Neural progenitor cell (in vitro differentiated cells): Measurements from ENCODE around the gene CLNK. TPM values are rescaled to one million over a fixed set of nuclear protein-coding genes. Genes with fewer than 3 reads are reported as not detected.
A peak's percentile ranks its signal among the peaks of the same experiment; 100 is the strongest.

Source experiments
- DNase-seq: peaks from one replicate; pipeline ENCODE4 v3.0.0-alpha.2; 2016; ENCODE audit warnings: low spot score
- H2AFZ ChIP-seq: fragments of 200-600 bp; sonication (generic); replicated peaks from 2 replicates; pipeline ENCODE4 v1.6.1; 2016; ENCODE audit warnings: antibody characterized with exemption
- H3F3A ChIP-seq: fragments of 200-600 bp; sonication (generic); 2 replicates; pipeline ENCODE4 v1.6.1; 2016; ENCODE audit warnings: antibody characterized with exemption, low read depth
- H3K27ac ChIP-seq: fragments of 200-600 bp; sonication (generic); 2 replicates; pipeline ENCODE4 v1.5.1; 2016; ENCODE audit warnings: mild to moderate bottlenecking
- H3K27me3 ChIP-seq: fragments of 200-600 bp; sonication (generic); 2 replicates; pipeline ENCODE4 v1.6.1; 2016; ENCODE audit warnings: mild to moderate bottlenecking, moderate library complexity
- H3K36me3 ChIP-seq: fragments of 200-600 bp; sonication (generic); 2 replicates; pipeline ENCODE4 v1.5.1; 2016
- H3K4me1 ChIP-seq: fragments of 200-600 bp; sonication (generic); 2 replicates; pipeline ENCODE4 v1.6.1; 2016; ENCODE audit warnings: mixed run types
- H3K4me2 ChIP-seq: fragments of 200-600 bp; sonication (generic); 2 replicates; pipeline ENCODE4 v1.6.1; 2016
- H3K4me3 ChIP-seq: fragments of 200-600 bp; sonication (generic); 2 replicates; pipeline ENCODE4 v1.5.1; 2016
- H3K79me2 ChIP-seq: fragments of 200-600 bp; sonication (generic); 2 replicates; pipeline ENCODE4 v1.6.1; 2016; ENCODE audit warnings: low read depth
- H3K9ac ChIP-seq: fragments of 200-600 bp; sonication (generic); 2 replicates; pipeline ENCODE4 v1.6.1; 2016
- H3K9me3 ChIP-seq: fragments of 200-600 bp; sonication (generic); 2 replicates; pipeline ENCODE4 v1.5.1; 2016; ENCODE audit warnings: low read depth
- H4K20me1 ChIP-seq: fragments of 200-600 bp; sonication (generic); 2 replicates; pipeline ENCODE4 v1.6.1; 2016; ENCODE audit warnings: low read depth
- H3K27ac Mint-ChIP-seq: 3 replicates; pipeline ENCODE4 v1.8.0; 2021; ENCODE audit warnings: mixed read lengths
- H3K27me3 Mint-ChIP-seq: 2 replicates; pipeline ENCODE4 v1.8.0; 2022; ENCODE audit warnings: low read depth, mild to moderate bottlenecking, inconsistent platforms, moderate library complexity, mixed read lengths; ENCODE audit not compliant: insufficient read depth
- H3K36me3 Mint-ChIP-seq: 3 replicates; pipeline ENCODE4 v1.8.0; 2021; ENCODE audit warnings: mixed read lengths
- H3K4me1 Mint-ChIP-seq: 3 replicates; pipeline ENCODE4 v1.8.0; 2021; ENCODE audit warnings: mixed read lengths
- H3K4me3 Mint-ChIP-seq: 3 replicates; pipeline ENCODE4 v1.8.0; 2021; ENCODE audit warnings: mild to moderate bottlenecking, moderate library complexity, mixed read lengths
- H3K9me3 Mint-ChIP-seq: 3 replicates; pipeline ENCODE4 v1.8.0; 2020; ENCODE audit warnings: mixed read lengths
- EZH2 ChIP-seq: fragments of 200-600 bp; sonication (generic); IDR thresholded peaks from 2 replicates; pipeline ENCODE4 v1.6.1; 2017; ENCODE audit warnings: antibody characterized with exemption, mild to moderate bottlenecking, moderate library complexity
- EZH2phosphoT487 ChIP-seq: fragments of 200-600 bp; sonication (generic); IDR thresholded peaks from 2 replicates; pipeline ENCODE4 v1.6.1; 2017; ENCODE audit warnings: antibody characterized with exemption
- total RNA-seq: library from RNA; depleted of rRNA; stranded (reverse); fragments of >200 nt; gene quantifications from 2 replicates; pipeline ENCODE4 v1.2.3, GENCODE V29; 2015; ENCODE audit warnings: low replicate concordance
- TF ChIP-seq, protein P1 (sequence below): fragments of 200-600 bp; sonication (generic); IDR thresholded peaks from 2 replicates; pipeline ENCODE4 v1.5.1; 2017; ENCODE audit warnings: antibody characterized with exemption, mild to moderate bottlenecking

The CLNK gene
- total RNA-seq, 1 donor from 2014 or later: not detected

GRCh38 chr4:10461850-10462400, 222.6 kb downstream of the CLNK start:
- Mint-ChIP-seq H3K9me3 (peaks cover 31% of the 10 kb centered on the region), H3K36me3 (no peaks in the 10 kb centered on the region), H3K4me1 (peaks cover 2% of the 10 kb centered on the region), H3K4me3 (peak overlapping the region; percentile 85), H3K27me3 (peaks cover 12% of the 10 kb centered on the region), H3K27ac (no peak overlapping the region)
- TF ChIP-seq, protein P1, sequence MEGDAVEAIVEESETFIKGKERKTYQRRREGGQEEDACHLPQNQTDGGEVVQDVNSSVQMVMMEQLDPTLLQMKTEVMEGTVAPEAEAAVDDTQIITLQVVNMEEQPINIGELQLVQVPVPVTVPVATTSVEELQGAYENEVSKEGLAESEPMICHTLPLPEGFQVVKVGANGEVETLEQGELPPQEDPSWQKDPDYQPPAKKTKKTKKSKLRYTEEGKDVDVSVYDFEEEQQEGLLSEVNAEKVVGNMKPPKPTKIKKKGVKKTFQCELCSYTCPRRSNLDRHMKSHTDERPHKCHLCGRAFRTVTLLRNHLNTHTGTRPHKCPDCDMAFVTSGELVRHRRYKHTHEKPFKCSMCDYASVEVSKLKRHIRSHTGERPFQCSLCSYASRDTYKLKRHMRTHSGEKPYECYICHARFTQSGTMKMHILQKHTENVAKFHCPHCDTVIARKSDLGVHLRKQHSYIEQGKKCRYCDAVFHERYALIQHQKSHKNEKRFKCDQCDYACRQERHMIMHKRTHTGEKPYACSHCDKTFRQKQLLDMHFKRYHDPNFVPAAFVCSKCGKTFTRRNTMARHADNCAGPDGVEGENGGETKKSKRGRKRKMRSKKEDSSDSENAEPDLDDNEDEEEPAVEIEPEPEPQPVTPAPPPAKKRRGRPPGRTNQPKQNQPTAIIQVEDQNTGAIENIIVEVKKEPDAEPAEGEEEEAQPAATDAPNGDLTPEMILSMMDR: no peak
- no peak for TF ChIP-seq EZH2
- no peak for DNase-seq
- Histone ChIP-seq H3F3A (peaks cover 16% of the 10 kb centered on the region), H3K4me3 (peak overlapping the region; percentile 55), H3K79me2 (no peaks in the 10 kb centered on the region), H3K27me3 (peaks cover 77% of the 10 kb centered on the region), H3K4me1 (no peaks in the 10 kb centered on the region), H3K4me2 (peak overlapping the region; percentile 80), H4K20me1 (no peaks in the 10 kb centered on the region), H3K9ac (no peak overlapping the region), H3K27ac (no peak overlapping the region), H2AFZ (peak overlapping the region; percentile 98), H3K36me3 (no peaks in the 10 kb centered on the region), H3K9me3 (no peaks in the 10 kb centered on the region)

DNA sequence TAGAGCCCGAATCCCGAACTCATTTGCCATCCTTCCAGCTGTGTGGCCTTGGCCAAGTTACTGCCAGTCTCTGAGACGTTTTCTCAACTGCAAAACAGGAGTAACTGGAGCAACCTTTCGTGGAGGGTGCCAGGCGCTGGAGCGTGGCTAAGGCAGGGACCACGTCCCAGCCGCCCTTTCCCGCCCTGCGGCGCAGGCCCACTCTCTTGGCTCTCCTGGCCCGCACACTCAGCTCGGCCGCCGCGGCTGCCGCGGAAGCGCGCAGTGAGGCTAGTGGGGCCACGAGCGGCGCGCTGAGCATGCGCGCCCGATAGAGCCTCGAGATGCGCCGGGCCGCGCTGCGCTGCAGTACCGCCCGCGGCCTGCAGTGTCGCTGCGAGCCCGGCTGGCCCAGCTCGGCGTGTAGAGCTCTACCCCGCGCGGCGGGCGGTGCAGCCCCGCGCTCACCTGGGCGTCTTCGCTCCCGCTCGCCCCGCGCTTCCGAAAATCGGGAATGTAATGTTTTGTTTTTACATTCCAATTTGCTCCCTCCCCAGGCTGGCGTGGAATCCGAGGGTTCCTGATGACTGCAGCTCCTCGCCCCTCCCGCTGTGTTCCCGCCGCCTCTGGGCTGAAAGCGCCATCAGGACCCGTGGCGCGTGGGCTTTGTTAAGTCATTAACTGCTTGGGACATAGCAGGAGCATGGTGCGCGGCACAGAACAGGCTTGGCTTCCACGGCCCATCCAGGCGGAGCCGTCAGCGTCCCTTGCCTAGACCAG, 223.3 kb downstream of the CLNK start:
- Histone ChIP-seq H3K36me3 (no peaks in the 10 kb centered on the region), H3K4me2 (peak overlapping the region; percentile 80), H3K9me3 (no peaks in the 10 kb centered on the region), H3K4me3 (peak overlapping the region; percentile 55), H3K79me2 (peaks cover 5% of the 10 kb centered on the region), H4K20me1 (no peaks in the 10 kb centered on the region), H3K9ac (no peak overlapping the region), H3K4me1 (no peaks in the 10 kb centered on the region), H3K27ac (no peak overlapping the region), H3K27me3 (peaks cover 77% of the 10 kb centered on the region), H3F3A (peaks cover 16% of the 10 kb centered on the region), H2AFZ (peak overlapping the region; percentile 98)
- peak; percentile 91 for DNase-seq
- Mint-ChIP-seq H3K4me1 (peaks cover 3% of the 10 kb centered on the region), H3K27ac (no peak overlapping the region), H3K27me3 (peaks cover 12% of the 10 kb centered on the region), H3K36me3 (no peaks in the 10 kb centered on the region), H3K9me3 (peaks cover 32% of the 10 kb centered on the region), H3K4me3 (peak overlapping the region; percentile 85)
- TF ChIP-seq EZH2: peak; percentile 82
- TF ChIP-seq, protein P1: peak; percentile 85
- peak; percentile 47 for TF ChIP-seq EZH2phosphoT487

- H3K79me2 ChIP-seq: peaks cover 13% of the 10 kb centered on the region
- peak overlapping the region; percentile 80 for H3K4me2 ChIP-seq
- no peak overlapping the region for H3K27ac ChIP-seq
- H4K20me1 ChIP-seq: peaks cover 5% of the 10 kb centered on the region
- H3K9me3 ChIP-seq: no peaks in the 10 kb centered on the region
- H2AFZ ChIP-seq: peak overlapping the region; percentile 98
- Mint-ChIP-seq H3K36me3 (peaks cover 2% of the 10 kb centered on the region), H3K4me1 (peaks cover 5% of the 10 kb centered on the region), H3K27ac (no peak overlapping the region), H3K4me3 (no peak overlapping the region), H3K9me3 (peaks cover 37% of the 10 kb centered on the region), H3K27me3 (peaks cover 14% of the 10 kb centered on the region)
- peaks cover 6% of the 10 kb centered on the region for H3K4me1 ChIP-seq
- TF ChIP-seq, protein P1: no peak
- TF ChIP-seq EZH2: no peak
- TF ChIP-seq EZH2phosphoT487: no peak
- DNase-seq: no peak
- peak overlapping the region; percentile 55 for H3K4me3 ChIP-seq
- H3K36me3 ChIP-seq: no peaks in the 10 kb centered on the region
- H3K9ac ChIP-seq: no peak overlapping the region
- peaks cover 77% of the 10 kb centered on the region for H3K27me3 ChIP-seq
- peaks cover 16% of the 10 kb centered on the region for H3F3A ChIP-seq
Measured at GRCh38 chr4:10460313-10461047, 224.1 kb downstream of the CLNK start.
